Uterus (tissue), 4 donors: Measurements from ENCODE around the gene MGARP. TPM values are rescaled to one million over a fixed set of nuclear protein-coding genes. Genes with fewer than 3 reads are reported as not detected.

Experiments
- DNase-seq, 2 donors: peaks; one replicate each; pipeline ENCODE4 v3.0.0-alpha.2; 2019 to 2020
- H3K27ac ChIP-seq, 2 donors: fragments of 200-600 bp; sonication (generic); 1 replicate in 1 of 2; 2 replicates in 1 of 2; pipeline ENCODE4 v1.5.1; 2016 to 2018
- H3K27me3 ChIP-seq, 2 donors: fragments of 200-600 bp; sonication (generic); one replicate each; pipeline ENCODE4 v1.5.1; 2018 to 2019; ENCODE audit warnings: control low read depth in 1 of 2
- H3K36me3 ChIP-seq, 2 donors: fragments of 200-600 bp; sonication (generic); one replicate each; pipeline ENCODE4 v1.5.1; 2019; ENCODE audit warnings: control low read depth in 1 of 2
- H3K4me1 ChIP-seq, 2 donors: fragments of 200-600 bp; sonication (generic); one replicate each; pipeline ENCODE4 v1.5.1; 2018 to 2019; ENCODE audit warnings: control low read depth in 1 of 2
- H3K4me3 ChIP-seq, 2 donors: fragments of 200-600 bp; sonication (generic); 1 replicate in 1 of 2; 2 replicates in 1 of 2; pipeline ENCODE4 v1.5.1; 2018 to 2019; ENCODE audit warnings: mild to moderate bottlenecking in 1 of 2
- H3K9me3 ChIP-seq, 2 donors: fragments of 200-600 bp; sonication (generic); one replicate each; pipeline ENCODE4 v1.5.1; 2019; ENCODE audit warnings: control low read depth in 1 of 2
- CTCF ChIP-seq, 4 experiments: fragments of 200-600 bp in 2 of 4; fragments of 450-650 bp in 2 of 4; sonication (generic) in 2 of 4; IDR thresholded peaks; one replicate each; pipeline ENCODE4 v1.5.1; 2016 to 2019; ENCODE audit warnings: antibody characterized with exemption in 4 of 4, mild to moderate bottlenecking in 2 of 4, moderate library complexity in 1 of 4
- POLR2A ChIP-seq, 2 donors: fragments of 450-650 bp; IDR thresholded peaks; one replicate each; pipeline ENCODE4 v1.6.1; 2016; ENCODE audit warnings: antibody characterized with exemption in 2 of 2, mild to moderate bottlenecking in 1 of 2, moderate library complexity in 1 of 2
- intact Hi-C: fragments of 100-400 bp; cut with DNase I; formaldehyde crosslinking; loops from one replicate; pipeline ENCODE4 v1.15.1; 2023; ENCODE audit warnings: low total_unique reads
- total RNA-seq, 4 donors: library from RNA; depleted of rRNA in 3 of 4; stranded (reverse); fragments of >200 nt in 3 of 4; gene quantifications; one replicate each; pipeline versions ENCODE4 v1.1.0 to v1.2.4, GENCODE V29; 2014 to 2023
- donor health status: DM: yes; HTN: yes; CAD: no.

The MGARP gene
- total RNA-seq, 4 donors from 2014 or later: 0.29 to 9.0 (median 3.2) TPM; not detected in 1

GRCh38 chr4:139312552-139313332 is 32.7 kb upstream of the MGARP start:
- no peak for DNase-seq
- H3K27me3 ChIP-seq: no peaks in the 10 kb centered on the region
- TF ChIP-seq POLR2A (IDR thresholded peaks at IDR 0.05) (no peak), CTCF (IDR thresholded peaks at IDR 0.05) (no peak)
- intact Hi-C loops: no loop called here
- peaks cover 0 to 10% of the 10 kb centered on the region in 2 donors for H3K4me1 ChIP-seq
- no peaks in the 10 kb centered on the region for H3K36me3 ChIP-seq
- peak overlapping the region in 1 of 2 donors; percentile 23 for H3K27ac ChIP-seq
- no peaks in the 10 kb centered on the region for H3K9me3 ChIP-seq
- H3K4me3 ChIP-seq: no peak overlapping the region

DNA sequence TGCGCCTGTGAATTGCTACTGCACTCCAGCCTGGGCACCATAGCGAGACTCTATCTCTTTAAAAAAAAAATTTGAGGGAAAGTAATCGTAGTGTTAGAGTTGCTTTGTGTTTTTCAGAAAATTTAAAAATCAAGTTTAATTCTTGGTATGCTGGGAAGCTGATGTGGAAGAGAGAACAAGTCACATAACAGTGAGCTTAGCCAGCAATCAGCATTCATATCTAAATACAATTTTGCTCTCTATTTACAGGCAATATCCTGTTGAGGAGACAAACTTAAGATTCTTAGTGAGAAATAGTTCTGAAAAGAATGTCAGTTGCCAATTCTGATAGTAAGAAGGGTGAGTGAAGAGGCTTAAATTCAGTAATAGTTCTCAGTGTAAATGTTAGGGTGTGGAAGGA is 31.9 kb upstream of the MGARP start:
- no peaks in the 10 kb centered on the region for H3K36me3 ChIP-seq
- H3K27me3 ChIP-seq: no peaks in the 10 kb centered on the region
- H3K4me1 ChIP-seq: peaks cover 0 to 10% of the 10 kb centered on the region in 2 donors
- no peak for DNase-seq
- H3K27ac ChIP-seq: no peak overlapping the region
- no peak overlapping the region for H3K4me3 ChIP-seq
- no peaks in the 10 kb centered on the region for H3K9me3 ChIP-seq
- intact Hi-C loops: no loop called here
- TF ChIP-seq CTCF (IDR thresholded peaks at IDR 0.05) (no peak), POLR2A (IDR thresholded peaks at IDR 0.05) (no peak)

DNA sequence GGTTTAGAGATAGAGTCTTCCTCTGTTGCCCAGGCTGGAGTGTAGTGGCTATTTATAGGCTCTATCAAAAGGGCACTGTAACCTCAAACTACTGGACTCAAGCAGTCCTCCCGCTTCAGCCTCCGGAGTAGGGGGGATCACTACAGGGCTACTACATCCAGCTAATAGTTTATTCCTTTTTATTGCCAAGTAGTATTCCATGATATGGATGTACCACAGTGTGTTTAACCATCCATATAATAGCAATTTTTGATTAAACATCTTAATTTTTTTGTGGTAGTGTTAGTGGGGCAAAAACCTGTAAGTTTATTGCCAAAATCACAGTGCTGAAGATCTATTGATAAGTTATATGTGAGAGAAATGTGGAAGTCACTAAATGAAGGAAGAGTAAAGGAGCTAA is 24.9 kb upstream of the MGARP start:
- intact Hi-C loops: no loop called here
- no peak overlapping the region for H3K27ac ChIP-seq
- no peaks in the 10 kb centered on the region for H3K9me3 ChIP-seq
- TF ChIP-seq CTCF (IDR thresholded peaks at IDR 0.05): no peak
- no peak for TF ChIP-seq POLR2A (IDR thresholded peaks at IDR 0.05)
- H3K36me3 ChIP-seq: no peaks in the 10 kb centered on the region
- no peak for DNase-seq
- peaks cover 0 to under 1% of the 10 kb centered on the region in 2 donors for H3K4me1 ChIP-seq
- H3K27me3 ChIP-seq: no peaks in the 10 kb centered on the region
- H3K4me3 ChIP-seq: no peak overlapping the region

DNA sequence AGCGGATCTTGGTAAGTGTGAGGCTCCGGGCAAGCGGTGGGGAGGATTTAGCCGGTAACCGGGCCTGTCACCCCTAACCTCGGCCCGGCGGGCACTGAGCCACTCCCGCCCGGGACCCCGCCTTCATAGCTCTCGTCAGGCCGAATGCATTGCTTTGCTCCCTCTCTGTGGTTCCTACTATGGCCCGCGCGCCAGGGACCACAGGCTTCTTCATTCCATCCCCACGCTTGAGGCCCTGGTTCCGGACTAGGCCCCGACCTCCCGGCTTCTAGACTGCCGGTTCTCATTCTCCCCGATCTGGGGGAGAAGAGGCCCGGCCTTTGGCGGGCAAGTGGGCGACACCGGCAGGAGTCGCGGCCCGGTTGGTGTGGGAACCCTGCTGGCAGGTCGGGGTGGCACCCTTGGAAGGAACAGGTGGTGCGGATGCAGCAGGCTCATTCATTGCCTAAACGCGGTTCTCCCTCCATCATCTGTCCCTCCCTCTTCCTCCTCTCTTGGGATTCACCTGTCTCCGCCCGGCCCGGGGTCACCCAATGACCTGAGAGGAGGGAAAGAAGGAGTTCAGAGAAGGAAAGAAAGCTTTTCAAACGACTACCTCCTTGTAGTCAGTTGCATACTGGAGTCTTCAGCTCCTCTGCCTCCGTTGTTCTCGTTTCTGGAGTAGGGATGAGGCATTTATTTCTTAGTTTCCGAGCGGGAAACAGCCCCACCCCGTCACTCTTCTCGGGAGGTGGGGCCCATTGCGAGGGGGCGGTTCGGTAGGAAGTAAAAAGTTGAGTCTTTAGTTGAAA is 22.0 kb upstream of the MGARP start, which contains the start of gene NDUFC1:
NDUFC1 (minus strand) TSS at position 657 of the 791 bp plus-strand sequence. CDS start 6,679 bp downstream, outside the sequence.
- Histone ChIP-seq H3K4me1 (peaks cover 0 to 4% of the 10 kb centered on the region in 2 donors), H3K27me3 (no peaks in the 10 kb centered on the region), H3K36me3 (no peaks in the 10 kb centered on the region), H3K4me3 (peak within 1 kb of the TSS; percentile 72 to 93), H3K27ac (peak within 1 kb of the TSS; percentile 89 to 94), H3K9me3 (no peaks in the 10 kb centered on the region)
- intact Hi-C loops: no loop called here
- TF ChIP-seq CTCF (IDR thresholded peaks at IDR 0.05) (no peak), POLR2A (IDR thresholded peaks at IDR 0.05) (no peak)
- DNase-seq: peak; percentile 39 to 50
